H1 (cell line): ENCODE results near the gene UBP1.

Experiments used
- CTCF ChIP-seq, 3 experiments: IDR thresholded peaks; 1 replicate in 2 of 3; 2 replicates in 1 of 3; pipeline versions ENCODE4 v1.5.1 to v1.6.1; 2011; ENCODE audit warnings: low read length in 3 of 3, mild to moderate bottlenecking in 3 of 3, inconsistent platforms in 2 of 3, low read depth in 1 of 3, moderate library complexity in 1 of 3; ENCODE audit not compliant: insufficient read depth in 1 of 3; ENCODE audit errors: control extremely low read depth in 1 of 3
- SUZ12 ChIP-seq: fragments of 200-600 bp; sonication (generic); IDR thresholded peaks from 2 replicates; pipeline ENCODE4 v1.6.1; 2012; ENCODE audit warnings: mild to moderate bottlenecking, inconsistent platforms, low read length, moderate library complexity, mixed read lengths

- no peak for TF ChIP-seq CTCF (IDR thresholded peaks at IDR 0.05; ENCODE audit: control extremely low read depth in 1 of 3, insufficient read depth in 1 of 3, low read depth in 1 of 3, low read length in 3 of 3)
- no peak for TF ChIP-seq SUZ12
Measured at GRCh38 chr3:33433843-33434242, 6.4 kb downstream of the UBP1 start.
